Muscle of arm (tissue), 12 donors: ENCODE data around the gene TMEM132D. TPM values are rescaled to one million over a fixed set of nuclear protein-coding genes. Genes with fewer than 3 reads are reported as not detected.

ENCODE experiments used
- DNase-seq: peaks from one replicate; pipeline ENCODE4 v3.0.0-alpha.2; 2013
- polyA plus RNA-seq, 12 donors: library from polyadenylated mRNA; unstranded; fragments of 120-200 nt; gene quantifications; one replicate each; pipeline ENCODE4 v1.2.1, GENCODE V29; 2013; ENCODE audit not compliant: insufficient read length in 12 of 12

TMEM132D gene
- polyA plus RNA-seq, 12 donors: 0.30 to 1.0 (median 0.59) TPM; not detected in 2

GRCh38 chr12:129534966-129535750 is 368.7 kb downstream of the TMEM132D start:
- DNase-seq: no peak

GRCh38 chr12:129532707-129533499 is 370.9 kb downstream of the TMEM132D start:
- no peak for DNase-seq

GRCh38 chr12:129532082-129532481 is 371.7 kb downstream of the TMEM132D start:
- DNase-seq: no peak

GRCh38 chr12:129530984-129531383 is 372.8 kb downstream of the TMEM132D start:
- DNase-seq: peak; percentile 19

GRCh38 chr12:129530517-129530916 is 373.3 kb downstream of the TMEM132D start:
- no peak for DNase-seq

GRCh38 chr12:129527506-129527905 is 376.3 kb downstream of the TMEM132D start:
- DNase-seq: no peak

GRCh38 chr12:129523621-129524020 is 380.2 kb downstream of the TMEM132D start:
- no peak for DNase-seq

- no peak for DNase-seq
Observed at GRCh38 chr12:129520739-129521138, 383.1 kb downstream of the TMEM132D start.

- DNase-seq: no peak
Observed at GRCh38 chr12:129503802-129504201, 400.0 kb downstream of the TMEM132D start.

- DNase-seq: no peak
Observed at GRCh38 chr12:129496226-129496625, 407.6 kb downstream of the TMEM132D start.

- no peak for DNase-seq
Observed at GRCh38 chr12:129494766-129495165, 409.1 kb downstream of the TMEM132D start.

GRCh38 chr12:129494260-129494659 is 409.6 kb downstream of the TMEM132D start:
- DNase-seq: no peak

GRCh38 chr12:129489100-129489676 is 414.6 kb downstream of the TMEM132D start:
- no peak for DNase-seq

GRCh38 chr12:129486931-129487330 is 416.9 kb downstream of the TMEM132D start:
- DNase-seq: no peak

GRCh38 chr12:129483111-129483893 is 420.5 kb downstream of the TMEM132D start:
- DNase-seq: peak; percentile 3

- no peak for DNase-seq
Observed at GRCh38 chr12:129481921-129482320, 421.9 kb downstream of the TMEM132D start.

- DNase-seq: no peak
Observed at GRCh38 chr12:129470196-129470595, 433.6 kb downstream of the TMEM132D start.

GRCh38 chr12:129467726-129468125 is 436.1 kb downstream of the TMEM132D start:
- DNase-seq: no peak

- no peak for DNase-seq
Observed at GRCh38 chr12:129467289-129467688, 436.5 kb downstream of the TMEM132D start.

GRCh38 chr12:129466499-129466898 is 437.3 kb downstream of the TMEM132D start:
- DNase-seq: no peak

- no peak for DNase-seq
Observed at GRCh38 chr12:129459886-129460285, 443.9 kb downstream of the TMEM132D start.

- DNase-seq: no peak
Observed at GRCh38 chr12:129446696-129447095, 457.1 kb downstream of the TMEM132D start.
